Thoracic aorta (tissue), 2 donors: Measurements from ENCODE around the gene MN1. TPM values are rescaled to one million over a fixed set of nuclear protein-coding genes. Genes with fewer than 3 reads are reported as not detected.

Experiments
- ATAC-seq: fragments of 150-250 bp; one replicate; pipeline ENCODE4 v1.8.0; 2017; ENCODE audit warnings: low read depth; ENCODE audit not compliant: insufficient number of reproducible peaks, low FRiP score
- DNase-seq: peaks from one replicate; pipeline ENCODE4 v3.0.0-alpha.2; 2020; ENCODE audit warnings: low spot score
- H3K27ac ChIP-seq, 2 donors: fragments of 200-600 bp; sonication (generic); 1 replicate in 1 of 2; 2 replicates in 1 of 2; pipeline ENCODE4 v1.5.1; 2016; ENCODE audit warnings: mild to moderate bottlenecking in 2 of 2, moderate library complexity in 2 of 2
- H3K27me3 ChIP-seq: fragments of 200-600 bp; sonication (generic); replicated peaks from 2 replicates; pipeline ENCODE4 v1.6.0; 2016; ENCODE audit warnings: mild to moderate bottlenecking; ENCODE audit not compliant: insufficient read depth
- H3K36me3 ChIP-seq: fragments of 200-600 bp; sonication (generic); one replicate; pipeline ENCODE4 v1.5.1; 2016
- H3K4me1 ChIP-seq, 2 donors: fragments of 200-600 bp; sonication (generic); 1 replicate in 1 of 2; 2 replicates in 1 of 2; pipeline versions ENCODE4 v1.5.1 to v1.6.0; 2016; ENCODE audit warnings: low read depth in 2 of 2, mild to moderate bottlenecking in 1 of 2; ENCODE audit not compliant: control insufficient read depth in 1 of 2
- H3K4me3 ChIP-seq: fragments of 200-600 bp; sonication (generic); 2 replicates; pipeline ENCODE4 v1.5.1; 2016; ENCODE audit warnings: mild to moderate bottlenecking
- H3K9me3 ChIP-seq: fragments of 200-600 bp; sonication (generic); 2 replicates; pipeline ENCODE4 v1.5.1; 2016
- CTCF ChIP-seq: fragments of 200-600 bp; sonication (generic); IDR thresholded peaks from one replicate; pipeline ENCODE4 v1.5.1; 2019; ENCODE audit warnings: antibody characterized with exemption
- total RNA-seq, 2 donors: library from RNA; depleted of rRNA; stranded (reverse); fragments of >200 nt; gene quantifications; one replicate each; pipeline versions ENCODE4 v1.1.0 to v1.2.3, GENCODE V29; 2016

The MN1 gene
- total RNA-seq, 2 donors from 2014 or later = 30.1 to 39.8 TPM

- no peaks in the 10 kb centered on the region for H3K36me3 ChIP-seq
- H3K9me3 ChIP-seq = no peaks in the 10 kb centered on the region
- no peak overlapping the region for H3K27ac ChIP-seq
- ATAC-seq (no peak), DNase-seq (peak; percentile 31)
- peaks cover 0 to 30% of the 10 kb centered on the region in 2 donors for H3K4me1 ChIP-seq
- no peak for TF ChIP-seq CTCF
- no peak overlapping the region for H3K4me3 ChIP-seq
- H3K27me3 ChIP-seq = no peaks in the 10 kb centered on the region
Measured at GRCh38 chr22:27718186-27719035, 83.1 kb downstream of the MN1 start.

DNA sequence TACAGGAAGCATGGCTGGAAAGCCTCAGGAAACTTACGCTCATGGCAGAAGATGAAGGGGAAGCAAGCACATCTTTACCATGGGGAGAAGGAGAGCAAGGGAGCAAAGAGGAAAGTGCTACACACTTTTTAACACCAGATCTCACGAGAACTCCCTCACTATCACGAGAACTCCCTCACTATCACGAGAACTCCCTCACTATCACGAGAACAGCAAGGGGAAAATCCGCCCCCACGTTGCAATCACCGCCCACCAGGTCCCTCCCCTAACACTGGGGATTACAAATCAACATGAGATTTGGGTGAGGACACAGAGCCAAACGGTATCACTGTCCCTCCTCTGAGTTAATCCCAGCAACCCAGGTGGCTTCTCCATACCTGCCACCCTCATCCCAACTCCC lies 84.5 kb downstream of the MN1 start:
- TF ChIP-seq CTCF = no peak
- DNase-seq (no peak), ATAC-seq (no peak)

DNA sequence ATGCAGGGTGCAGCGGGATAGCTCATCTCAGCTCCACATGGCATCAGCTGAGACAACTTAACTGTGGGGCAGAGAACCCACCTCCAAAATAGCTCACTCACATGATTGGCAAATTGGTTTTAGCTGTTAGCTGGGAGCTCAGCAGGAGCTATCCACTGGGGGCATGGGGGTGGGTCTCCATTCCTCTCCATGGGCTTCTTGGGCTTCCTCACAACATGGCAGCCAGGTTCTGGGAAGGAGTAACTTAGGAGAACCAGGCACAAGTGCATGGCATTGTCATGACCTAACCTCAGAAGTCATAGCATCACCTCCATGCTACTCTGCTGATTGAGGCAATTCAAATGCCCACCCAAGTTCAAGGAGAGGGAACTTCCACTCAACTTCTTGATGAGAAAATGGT lies 85.5 kb downstream of the MN1 start:
- TF ChIP-seq CTCF = no peak
- DNase-seq (no peak), ATAC-seq (no peak)
- Histone ChIP-seq H3K27me3 (no peaks in the 10 kb centered on the region), H3K4me3 (no peak overlapping the region), H3K4me1 (peaks cover 0 to 30% of the 10 kb centered on the region in 2 donors), H3K36me3 (no peaks in the 10 kb centered on the region), H3K9me3 (no peaks in the 10 kb centered on the region), H3K27ac (no peak overlapping the region)

More for the DNA sequence above, 84.5 kb downstream of the MN1 start:
- Histone ChIP-seq H3K4me3 (no peak overlapping the region), H3K27me3 (no peaks in the 10 kb centered on the region), H3K36me3 (no peaks in the 10 kb centered on the region), H3K4me1 (peaks cover 0 to 30% of the 10 kb centered on the region in 2 donors), H3K27ac (no peak overlapping the region), H3K9me3 (no peaks in the 10 kb centered on the region)

GRCh38 chr22:27715106-27715505 lies 86.5 kb downstream of the MN1 start:
- H3K27ac ChIP-seq = no peak overlapping the region
- peaks cover 0 to 24% of the 10 kb centered on the region in 2 donors for H3K4me1 ChIP-seq
- no peak overlapping the region for H3K4me3 ChIP-seq
- DNase-seq (no peak), ATAC-seq (no peak)
- H3K27me3 ChIP-seq = no peaks in the 10 kb centered on the region
- no peaks in the 10 kb centered on the region for H3K9me3 ChIP-seq
- TF ChIP-seq CTCF = no peak
- H3K36me3 ChIP-seq = no peaks in the 10 kb centered on the region

GRCh38 chr22:27714068-27714467 lies 87.5 kb downstream of the MN1 start:
- Histone ChIP-seq H3K36me3 (no peaks in the 10 kb centered on the region), H3K27ac (no peak overlapping the region), H3K27me3 (no peaks in the 10 kb centered on the region), H3K4me1 (peaks cover 0 to 15% of the 10 kb centered on the region in 2 donors), H3K4me3 (no peak overlapping the region), H3K9me3 (no peaks in the 10 kb centered on the region)
- ATAC-seq (no peak), DNase-seq (no peak)
- no peak for TF ChIP-seq CTCF
